H1 (cell line): Measurements from ENCODE around the gene SELENOF. TPM values are rescaled to one million over a fixed set of nuclear protein-coding genes. Genes with fewer than 3 reads are reported as not detected.

ENCODE experiments used
- CTCF ChIA-PET: fragments of 300-600 bp; sonication (Branson Sonifier 250); formaldehyde crosslinking; loops from one replicate; lab custom pipeline; 2021; ENCODE audit not compliant: partially characterized antibody; lab: Charles Lee
- POLR2A ChIA-PET: fragments of 300-600 bp; sonication (Branson Sonifier 250); formaldehyde crosslinking; loops from one replicate; lab custom pipeline; 2021; ENCODE audit warnings: inconsistent platforms; ENCODE audit not compliant: partially characterized antibody; lab: Charles Lee
- DNase-seq, 2 experiments: peaks; one replicate each; pipeline versions ENCODE4 v3.0.0 to v3.0.0-alpha.2; 2010 to 2022; ENCODE audit warnings: low spot score in 2 of 2, low read depth in 1 of 2, mixed read lengths in 1 of 2
- FAIRE-seq: peaks from 2 replicates; lab custom pipeline; 2011; peaks lifted over from hg19 to GRCh38; lab: Jason Lieb, UNC
- H2AFZ ChIP-seq: 2 replicates; pipeline ENCODE4 v1.8.1; 2012; ENCODE audit warnings: low read length, inconsistent platforms
- H2AK5ac ChIP-seq: 2 replicates; pipeline ENCODE4 v1.6.1; 2013; ENCODE audit warnings: low read depth, low read length
- H2BK120ac ChIP-seq: replicated peaks from 2 replicates; pipeline ENCODE3; 2013; ENCODE audit warnings: low read depth, low read length, inconsistent platforms
- H2BK12ac ChIP-seq: 2 replicates; pipeline ENCODE4 v1.6.1; 2013; ENCODE audit warnings: low read depth, low read length
- H2BK15ac ChIP-seq: 2 replicates; pipeline ENCODE4 v1.6.1; 2013; ENCODE audit warnings: low read length
- H2BK20ac ChIP-seq: 2 replicates; pipeline ENCODE4 v1.6.1; 2013; ENCODE audit warnings: low read length
- H2BK5ac ChIP-seq: 2 replicates; pipeline ENCODE4 v1.6.1; 2013; ENCODE audit warnings: low read depth, low read length
- H3K14ac ChIP-seq: 2 replicates; pipeline ENCODE4 v1.6.1; 2013; ENCODE audit warnings: inconsistent platforms; ENCODE audit not compliant: insufficient read length
- H3K18ac ChIP-seq: 2 replicates; pipeline ENCODE4 v1.6.1; 2013; ENCODE audit warnings: low read length; ENCODE audit errors: extremely low read depth
- H3K23ac ChIP-seq: 2 replicates; pipeline ENCODE4 v1.6.1; 2013; ENCODE audit warnings: inconsistent platforms; ENCODE audit not compliant: insufficient read length
- H3K23me2 ChIP-seq: 2 replicates; pipeline ENCODE4 v1.6.1; 2013; ENCODE audit warnings: low read depth, low read length
- H3K27ac ChIP-seq: 2 replicates; pipeline ENCODE4 v1.6.1; 2011; ENCODE audit warnings: low read depth, low read length, inconsistent platforms
- H3K27me3 ChIP-seq, 4 experiments: replicated peaks in 1 of 4; 1 replicate in 1 of 4; 2 replicates in 3 of 4; pipeline versions ENCODE4 v1.6.1 to v1.8.1; 2011 to 2013; ENCODE audit warnings: low read length in 3 of 4, mild to moderate bottlenecking in 3 of 4, inconsistent platforms in 2 of 4, mixed read lengths in 2 of 4, moderate library complexity in 1 of 4; ENCODE audit not compliant: control insufficient read depth in 3 of 4, insufficient read depth in 3 of 4; ENCODE audit errors: extremely low read depth in 1 of 4
- H3K36me3 ChIP-seq, 4 experiments: 2 replicates each; pipeline versions ENCODE4 v1.6.1 to v1.8.1; 2011 to 2013; ENCODE audit warnings: mild to moderate bottlenecking in 4 of 4, low read length in 3 of 4, moderate library complexity in 2 of 4, control low read depth in 1 of 4, inconsistent platforms in 1 of 4; ENCODE audit not compliant: insufficient read depth in 4 of 4, control insufficient read depth in 2 of 4
- H3K4ac ChIP-seq: replicated peaks from 2 replicates; pipeline ENCODE3; 2013; ENCODE audit warnings: low read length, low read depth, mixed read lengths, inconsistent platforms; ENCODE audit not compliant: insufficient read length
- H3K4me1 ChIP-seq, 4 experiments: replicated peaks in 1 of 4; 1 replicate in 1 of 4; 2 replicates in 3 of 4; pipeline versions ENCODE4 v1.6.1 to v1.8.1; 2011 to 2013; ENCODE audit warnings: low read length in 3 of 4, inconsistent platforms in 2 of 4, mixed read lengths in 1 of 4; ENCODE audit not compliant: insufficient read depth in 4 of 4, control insufficient read depth in 3 of 4
- H3K4me2 ChIP-seq, 2 experiments: 2 replicates each; pipeline versions ENCODE4 v1.6.1 to v1.8.1; 2011 to 2013; ENCODE audit warnings: low read depth in 2 of 2, low read length in 2 of 2, control low read depth in 1 of 2, inconsistent platforms in 1 of 2, mild to moderate bottlenecking in 1 of 2; ENCODE audit not compliant: insufficient read depth in 1 of 2
- H3K4me3 ChIP-seq, 4 experiments: fragments of 200-600, 300-600 bp in 1 of 4; sonication (generic), shearing (Covaris generic), sonication (Bioruptor Twin) in 1 of 4; 2 replicates each; pipeline versions ENCODE4 v1.5.1 to v1.8.1; 2011 to 2016; ENCODE audit warnings: low read length in 4 of 4, low read depth in 3 of 4, control low read depth in 2 of 4, inconsistent platforms in 2 of 4, mild to moderate bottlenecking in 2 of 4, mixed read lengths in 1 of 4, moderate library complexity in 1 of 4; ENCODE audit not compliant: insufficient read depth in 2 of 4; ENCODE audit errors: extremely low read depth in 1 of 4
- H3K56ac ChIP-seq: replicated peaks from 2 replicates; pipeline ENCODE3; 2013; ENCODE audit warnings: low read depth, mild to moderate bottlenecking, mixed read lengths, low read length, inconsistent platforms; ENCODE audit not compliant: insufficient read length
- H3K79me1 ChIP-seq: 2 replicates; pipeline ENCODE4 v1.6.1; 2013; ENCODE audit warnings: low read depth, low read length, control low read depth
- H3K79me2 ChIP-seq, 2 experiments: 2 replicates each; pipeline versions ENCODE4 v1.6.1 to v1.8.1; 2012 to 2013; ENCODE audit warnings: low read length in 2 of 2, mild to moderate bottlenecking in 2 of 2, inconsistent platforms in 1 of 2; ENCODE audit not compliant: insufficient read depth in 2 of 2, control insufficient read depth in 1 of 2
- H3K9ac ChIP-seq, 4 experiments: replicated peaks in 1 of 4; 1 replicate in 1 of 4; 2 replicates in 3 of 4; pipeline versions ENCODE4 v1.6.1 to v1.8.1; 2011 to 2013; ENCODE audit warnings: low read depth in 3 of 4, low read length in 3 of 4, control low read depth in 2 of 4, mild to moderate bottlenecking in 2 of 4, moderate library complexity in 2 of 4, inconsistent platforms in 1 of 4; ENCODE audit errors: extremely low read depth in 1 of 4
- H3K9me3 ChIP-seq, 2 experiments: 2 replicates each; pipeline versions ENCODE4 v1.6.1 to v1.8.1; 2012 to 2013; ENCODE audit warnings: mild to moderate bottlenecking in 2 of 2, moderate library complexity in 2 of 2, control low read depth in 1 of 2, inconsistent platforms in 1 of 2, low read depth in 1 of 2, low read length in 1 of 2, mixed read lengths in 1 of 2; ENCODE audit not compliant: insufficient read depth in 2 of 2
- H4K20me1 ChIP-seq, 2 experiments: replicated peaks in 1 of 2; 2 replicates each; pipeline versions ENCODE3 to v1.8.1; 2011 to 2013; ENCODE audit warnings: inconsistent platforms in 2 of 2, low read length in 2 of 2, mild to moderate bottlenecking in 1 of 2; ENCODE audit not compliant: insufficient read depth in 2 of 2, control insufficient read depth in 1 of 2
- H4K5ac ChIP-seq: 2 replicates; pipeline ENCODE4 v1.6.1; 2013; ENCODE audit warnings: low read length, low read depth, mixed read lengths, inconsistent platforms; ENCODE audit not compliant: insufficient read length
- H4K8ac ChIP-seq: 2 replicates; pipeline ENCODE4 v1.8.0; 2013; ENCODE audit warnings: mild to moderate bottlenecking, moderate library complexity, low read length, inconsistent platforms; ENCODE audit not compliant: insufficient read depth; ENCODE audit errors: extremely low read depth
- H4K91ac ChIP-seq: replicated peaks from 2 replicates; pipeline ENCODE3; 2013; ENCODE audit warnings: low read length, mixed read lengths, inconsistent platforms; ENCODE audit not compliant: insufficient read length
- RXRA ChIP-seq: IDR thresholded peaks from 2 replicates; pipeline ENCODE4 v1.6.1; 2011; ENCODE audit warnings: low read depth, mild to moderate bottlenecking, low read length, moderate library complexity; ENCODE audit not compliant: insufficient read depth
- WGBS, 2 experiments: shearing (Covaris generic) in 1 of 2; methylation state at CpG; one replicate each; pipeline versions ENCODE4 v1.1.6 to v1.1.7; 2013 to 2015; ENCODE audit warnings: low lambda C conversion rate in 2 of 2, mixed read lengths in 2 of 2, inconsistent platforms in 1 of 2, low coverage in 1 of 2, missing lambda C conversion rate in 1 of 2; ENCODE audit not compliant: insufficient replicate concordance in 2 of 2, insufficient coverage in 1 of 2, insufficient read length in 1 of 2; ENCODE audit errors: extremely low coverage in 1 of 2, missing lambda C conversion rate in 1 of 2; 5-methylcytosine and 5-hydroxymethylcytosine counted together
- polyA plus RNA-seq, 7 experiments: library from polyadenylated mRNA; depleted of rRNA in 3 of 7; stranded (reverse) in 5 of 7; unstranded in 2 of 7; fragments of >200 nt in 5 of 7; fragments of 200-250 nt in 2 of 7; gene quantifications; 1 replicate in 5 of 7; 2 replicates in 1 of 7; 4 replicates in 1 of 7; pipeline versions ENCODE4 v1.2.1 to v1.2.3, GENCODE V29; 2011 to 2013; ENCODE audit warnings: missing spikeins in 2 of 7, mixed read lengths in 2 of 7
- total RNA-seq: library from RNA; stranded (reverse); fragmentation: NEBNext Ultra II Directional; extraction: Animal tissue kit (Norgen Biotek cat#: 25700); gene quantifications from 2 replicates; pipeline ENCODE4 v1.2.1, GENCODE V29; 2021

Gene SELENOF
- total and polyA plus RNA-seq, 2 of the 8 experiments (the other 6 are each of a cell fraction or from before 2014, with no cell fraction given), result 70.7 to 163 TPM

GRCh38 chr1:86925742-86926141 is 11.8 kb upstream of the SELENOF start:
- no peak overlapping the region for H3K23ac ChIP-seq
- no peak overlapping the region for H3K18ac ChIP-seq
- H3K9ac ChIP-seq, result no peak overlapping the region
- TF ChIP-seq RXRA, result no peak
- no peaks in the 10 kb centered on the region; a peak in 3 of 7 replicates for H3K4me1 ChIP-seq
- no peak overlapping the region for H4K5ac ChIP-seq
- no peak overlapping the region for H2BK120ac ChIP-seq
- WGBS, 2 experiments, result 88% methylated on average over 1 of the region's 1 CpG; no CpG with 5 or more reads in 1 of the 2 experiments
- H3K27me3 ChIP-seq, result no peaks in the 10 kb centered on the region
- no peak overlapping the region for H2BK15ac ChIP-seq
- H3K56ac ChIP-seq, result no peak overlapping the region
- FAIRE-seq (no peak), DNase-seq (no peak)
- POLR2A ChIA-PET, result interaction anchor here (2.1 kb wide), 1 partner anchor 10 kb away, joined by 11 read pairs; no protein-coding TSS in a partner anchor
- no peak overlapping the region for H2AK5ac ChIP-seq
- H3K79me1 ChIP-seq, result peaks cover 2% of the 10 kb centered on the region; the same call in 1 of the 2 replicates
- H3K4me2 ChIP-seq, result no peak overlapping the region
- H3K4me3 ChIP-seq, result no peak overlapping the region
- no peak overlapping the region for H3K27ac ChIP-seq
- H3K14ac ChIP-seq, result no peak overlapping the region
- no peak overlapping the region for H2BK12ac ChIP-seq
- H4K20me1 ChIP-seq, result no peaks in the 10 kb centered on the region
- CTCF ChIA-PET, result no interaction called here
- no peak overlapping the region for H4K91ac ChIP-seq
- H3K9me3 ChIP-seq, result peaks cover 21 to 23% of the 10 kb centered on the region in 2 experiments
- no peak overlapping the region for H3K4ac ChIP-seq
- no peak overlapping the region for H4K8ac ChIP-seq
- H3K79me2 ChIP-seq, result peaks cover 9 to 99% of the 10 kb centered on the region in 2 experiments
- H2AFZ ChIP-seq, result no peak overlapping the region
- H2BK5ac ChIP-seq, result no peak overlapping the region
- peaks cover 0 to 6% (median 2%) of the 10 kb centered on the region in 4 experiments; a peak in 2 of 8 replicates for H3K36me3 ChIP-seq
- no peaks in the 10 kb centered on the region for H3K23me2 ChIP-seq
- no peak overlapping the region for H2BK20ac ChIP-seq
